Loucy (cell line): Measurements from ENCODE around the gene TSPO2.

ENCODE experiments used
- H2AFZ ChIP-seq: fragments of 200-600 bp; sonication (generic); 2 replicates; pipeline ENCODE4 v1.6.0; 2016; ENCODE audit warnings: antibody characterized with exemption, mild to moderate bottlenecking, low read length, moderate library complexity
- H3F3A ChIP-seq: fragments of 200-600 bp; 2 replicates; pipeline ENCODE4 v1.6.0; 2016; ENCODE audit warnings: antibody characterized with exemption, low read depth, mild to moderate bottlenecking
- H3K27me3 ChIP-seq: fragments of 200-600 bp; sonication (generic); 2 replicates; pipeline ENCODE4 v1.6.1; 2014; ENCODE audit warnings: low read length, mild to moderate bottlenecking; ENCODE audit not compliant: insufficient read depth, poor library complexity, severe bottlenecking
- H3K36me3 ChIP-seq: fragments of 200-600 bp; sonication (generic); 2 replicates; pipeline ENCODE4 v1.6.1; 2016; ENCODE audit warnings: low read length; ENCODE audit not compliant: insufficient read depth
- H3K4me1 ChIP-seq: fragments of 200-600 bp; sonication (generic); 2 replicates; pipeline ENCODE4 v1.5.1; 2014; ENCODE audit warnings: low read length, mild to moderate bottlenecking; ENCODE audit not compliant: insufficient read depth, poor library complexity, severe bottlenecking
- H3K4me2 ChIP-seq: fragments of 200-600 bp; sonication (generic); 2 replicates; pipeline ENCODE4 v1.6.0; 2014; ENCODE audit warnings: antibody characterized with exemption, low read length, low read depth, mild to moderate bottlenecking; ENCODE audit not compliant: poor library complexity, severe bottlenecking
- H3K4me3 ChIP-seq: fragments of 200-600 bp; sonication (generic); 2 replicates; pipeline ENCODE4 v1.5.1; 2014; ENCODE audit warnings: low read length, mild to moderate bottlenecking, mixed read lengths; ENCODE audit not compliant: poor library complexity, severe bottlenecking
- H3K79me2 ChIP-seq: fragments of 200-600 bp; sonication (generic); 2 replicates; pipeline ENCODE4 v1.6.1; 2014; ENCODE audit warnings: low read length; ENCODE audit not compliant: insufficient read depth
- H3K9ac ChIP-seq: fragments of 200-600 bp; sonication (generic); 2 replicates; pipeline ENCODE4 v1.6.0; 2014; ENCODE audit warnings: mild to moderate bottlenecking, low read depth, low read length, moderate library complexity; ENCODE audit not compliant: poor library complexity, severe bottlenecking
- H3K9me2 ChIP-seq: fragments of 200-600 bp; sonication (generic); replicated peaks from 2 replicates; pipeline ENCODE4 v1.6.1; 2016; ENCODE audit warnings: low read depth, low read length, mixed read lengths
- H3K9me3 ChIP-seq: fragments of 200-600 bp; sonication (generic); 2 replicates; pipeline ENCODE4 v1.6.1; 2014; ENCODE audit warnings: mild to moderate bottlenecking, antibody characterized with exemption, low read length, low read depth; ENCODE audit not compliant: insufficient read depth
- H4K20me1 ChIP-seq: fragments of 200-600 bp; sonication (generic); 2 replicates; pipeline ENCODE4 v1.6.0; 2014; ENCODE audit warnings: antibody characterized with exemption, low read length, mild to moderate bottlenecking; ENCODE audit not compliant: insufficient read depth, poor library complexity, severe bottlenecking
- EZH2phosphoT487 ChIP-seq: fragments of 200-600 bp; IDR thresholded peaks from 2 replicates; pipeline ENCODE4 v1.6.1; 2018; ENCODE audit warnings: antibody characterized with exemption, mild to moderate bottlenecking, moderate library complexity, borderline replicate concordance
- TF ChIP-seq, protein P1 (sequence below): fragments of 200-600 bp; sonication (generic); conservative IDR thresholded peaks from 2 replicates; pipeline ENCODE4 v1.5.1; 2014; ENCODE audit warnings: mild to moderate bottlenecking, antibody characterized with exemption, low read length

Gene TSPO2

DNA sequence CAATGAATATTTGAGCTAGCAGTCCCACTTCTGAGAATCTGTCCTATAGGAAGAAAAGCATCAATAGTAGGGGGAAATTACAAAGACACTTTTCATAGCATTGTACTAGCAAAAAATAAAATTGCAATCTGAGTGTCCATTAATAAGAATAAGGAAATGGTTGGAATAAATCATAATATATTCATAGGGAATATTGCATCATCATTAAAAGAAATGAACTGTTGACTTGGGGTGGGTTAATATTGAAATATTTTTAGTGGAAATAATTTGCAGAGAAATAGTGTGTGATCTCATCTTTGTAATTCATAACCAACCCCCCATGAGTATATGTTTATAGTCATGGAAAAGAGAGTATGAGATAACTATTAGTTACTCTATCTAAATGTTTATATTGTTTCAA, 42.9 kb downstream of the TSPO2 start:
- TF ChIP-seq EZH2phosphoT487, result no peak
- TF ChIP-seq, protein P1, sequence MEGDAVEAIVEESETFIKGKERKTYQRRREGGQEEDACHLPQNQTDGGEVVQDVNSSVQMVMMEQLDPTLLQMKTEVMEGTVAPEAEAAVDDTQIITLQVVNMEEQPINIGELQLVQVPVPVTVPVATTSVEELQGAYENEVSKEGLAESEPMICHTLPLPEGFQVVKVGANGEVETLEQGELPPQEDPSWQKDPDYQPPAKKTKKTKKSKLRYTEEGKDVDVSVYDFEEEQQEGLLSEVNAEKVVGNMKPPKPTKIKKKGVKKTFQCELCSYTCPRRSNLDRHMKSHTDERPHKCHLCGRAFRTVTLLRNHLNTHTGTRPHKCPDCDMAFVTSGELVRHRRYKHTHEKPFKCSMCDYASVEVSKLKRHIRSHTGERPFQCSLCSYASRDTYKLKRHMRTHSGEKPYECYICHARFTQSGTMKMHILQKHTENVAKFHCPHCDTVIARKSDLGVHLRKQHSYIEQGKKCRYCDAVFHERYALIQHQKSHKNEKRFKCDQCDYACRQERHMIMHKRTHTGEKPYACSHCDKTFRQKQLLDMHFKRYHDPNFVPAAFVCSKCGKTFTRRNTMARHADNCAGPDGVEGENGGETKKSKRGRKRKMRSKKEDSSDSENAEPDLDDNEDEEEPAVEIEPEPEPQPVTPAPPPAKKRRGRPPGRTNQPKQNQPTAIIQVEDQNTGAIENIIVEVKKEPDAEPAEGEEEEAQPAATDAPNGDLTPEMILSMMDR, result no peak
- Histone ChIP-seq H2AFZ (no peak overlapping the region), H3K79me2 (peaks cover 75% of the 10 kb centered on the region), H3K9me2 (no peaks in the 10 kb centered on the region), H3K27me3 (no peaks in the 10 kb centered on the region), H3K36me3 (peaks cover 93% of the 10 kb centered on the region), H3K9ac (no peak overlapping the region), H3K4me1 (peaks cover 24% of the 10 kb centered on the region), H3F3A (no peaks in the 10 kb centered on the region), H4K20me1 (peaks cover 56% of the 10 kb centered on the region), H3K9me3 (no peaks in the 10 kb centered on the region), H3K4me3 (no peak overlapping the region), H3K4me2 (no peak overlapping the region)

GRCh38 chr6:41088451-41088850, 46.2 kb downstream of the TSPO2 start:
- Histone ChIP-seq H3K4me2 (no peak overlapping the region), H3K4me3 (no peak overlapping the region), H3K27me3 (no peaks in the 10 kb centered on the region), H4K20me1 (peaks cover 34% of the 10 kb centered on the region), H3K9me2 (no peaks in the 10 kb centered on the region), H3K4me1 (no peaks in the 10 kb centered on the region), H3K79me2 (peaks cover 42% of the 10 kb centered on the region), H3F3A (peaks cover 4% of the 10 kb centered on the region; the same call in 1 of the 2 replicates), H2AFZ (no peak overlapping the region), H3K9me3 (no peaks in the 10 kb centered on the region), H3K36me3 (peaks cover 94% of the 10 kb centered on the region), H3K9ac (no peak overlapping the region)
- TF ChIP-seq, protein P1, result no peak
- TF ChIP-seq EZH2phosphoT487, result no peak

- no peaks in the 10 kb centered on the region for H3K4me1 ChIP-seq
- no peak overlapping the region for H2AFZ ChIP-seq
- peaks cover 16% of the 10 kb centered on the region for H3K79me2 ChIP-seq
- peaks cover 18% of the 10 kb centered on the region for H4K20me1 ChIP-seq
- no peaks in the 10 kb centered on the region for H3K9me2 ChIP-seq
- H3K4me2 ChIP-seq, result no peak overlapping the region
- TF ChIP-seq, protein P1, result no peak
- TF ChIP-seq EZH2phosphoT487, result no peak
- H3K36me3 ChIP-seq, result peaks cover 95% of the 10 kb centered on the region
- H3F3A ChIP-seq, result peaks cover 4% of the 10 kb centered on the region; the same call in 1 of the 2 replicates
- no peak overlapping the region for H3K9ac ChIP-seq
- H3K27me3 ChIP-seq, result no peaks in the 10 kb centered on the region
- no peak overlapping the region for H3K4me3 ChIP-seq
- no peaks in the 10 kb centered on the region for H3K9me3 ChIP-seq
Measured at GRCh38 chr6:41090841-41091761, 48.8 kb downstream of the TSPO2 start.
